Measurements from ENCODE around the gene DENND1A. TPM values are rescaled to one million over a fixed set of nuclear protein-coding genes. Genes with fewer than 3 reads are reported as not detected.

The DENND1A gene
- total and polyA plus RNA-seq, 8 donors, result 4.4 to 109 (median 21.4) TPM

DNA sequence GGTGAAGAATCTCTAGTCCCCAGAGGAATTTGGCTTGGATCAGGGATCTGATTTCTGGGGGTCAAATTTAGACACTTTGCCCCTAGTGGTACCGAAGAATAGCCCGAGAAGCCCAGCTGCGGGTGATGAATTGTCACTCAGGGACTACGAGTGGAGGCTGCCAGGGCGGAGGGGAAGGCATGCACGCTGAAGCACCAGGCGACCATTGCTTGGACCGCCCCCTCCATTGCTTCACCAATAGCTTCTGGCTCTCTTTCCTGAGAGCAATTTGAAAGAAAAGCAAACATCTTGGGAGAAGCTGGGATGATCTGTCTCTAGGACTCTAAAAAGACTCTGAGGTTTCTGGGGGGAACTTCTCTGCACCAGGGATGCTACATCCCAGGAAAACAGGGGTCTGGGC is 436.3 kb downstream of the DENND1A start:
- TF ChIP-seq EP300 (IDR thresholded peaks at IDR 0.05), result no peak
- TF ChIP-seq POLR2A (IDR thresholded peaks at IDR 0.05), result no peak
- no peak for TF ChIP-seq CTCF (IDR thresholded peaks at IDR 0.05)
- no peak for TF ChIP-seq POLR2AphosphoS5 (IDR thresholded peaks at IDR 0.05)
- no peak for DNase-seq
- Histone ChIP-seq H3K27me3 (no peaks in the 10 kb centered on the region), H3K4me3 (no peak overlapping the region), H3K4me1 (no peaks in the 10 kb centered on the region), H3K27ac (no peak overlapping the region), H3K9me3 (no peaks in the 10 kb centered on the region), H3K36me3 (no peaks in the 10 kb centered on the region)
- intact Hi-C loops (cut with DNase I; ENCODE audit: low total_unique reads), result no loop called here
- 82 to 90% (median 83%) methylated on average over 8 of the region's 8 CpGs for WGBS, 5 donors

- no peaks in the 10 kb centered on the region for H3K27me3 ChIP-seq
- DNase-seq, result no peak
- no peaks in the 10 kb centered on the region for H3K9me3 ChIP-seq
- H3K27ac ChIP-seq, result no peak overlapping the region
- no peaks in the 10 kb centered on the region for H3K4me1 ChIP-seq
- intact Hi-C loops (cut with DNase I; ENCODE audit: low total_unique reads), result no loop called here
- 85 to 97% (median 95%) methylated on average over 6 of the region's 6 CpGs for WGBS, 5 donors
- H3K4me3 ChIP-seq, result no peak overlapping the region
- TF ChIP-seq EP300 (IDR thresholded peaks at IDR 0.05), result no peak
- no peaks in the 10 kb centered on the region for H3K36me3 ChIP-seq
These were observed 439.2 kb downstream of the DENND1A start for GRCh38 chr9:123490688-123491087.

DNA sequence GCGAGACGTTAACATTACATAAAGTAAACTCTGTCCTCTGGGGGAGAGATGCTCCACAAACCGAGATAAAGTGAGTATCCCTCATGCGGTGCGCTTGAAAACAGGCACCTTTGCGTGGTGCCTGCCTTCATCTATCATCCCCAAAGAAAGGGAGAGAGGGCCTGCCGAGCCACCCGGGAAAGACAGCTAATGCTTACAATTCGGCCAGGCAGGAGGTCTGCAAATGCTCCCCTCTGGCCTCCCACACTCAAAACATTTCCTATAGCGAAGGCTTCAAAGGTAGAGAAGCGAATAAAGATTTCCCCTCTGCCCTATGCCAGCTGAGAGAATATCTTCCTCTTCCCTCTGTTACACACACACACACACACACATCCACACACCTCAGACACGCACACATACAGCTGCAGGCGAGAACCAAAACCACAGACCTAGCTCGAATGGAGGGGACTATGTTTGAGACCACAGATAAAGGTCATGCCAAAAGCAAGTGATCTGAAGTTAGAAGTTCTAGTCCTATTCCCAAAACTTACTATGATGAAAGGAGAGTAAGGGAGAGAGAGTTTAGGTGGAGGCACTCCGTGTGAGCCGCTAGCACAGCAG is 441.1 kb downstream of the DENND1A start:
- no peak for TF ChIP-seq POLR2AphosphoS5 (IDR thresholded peaks at IDR 0.05)
- no peak for TF ChIP-seq EP300 (IDR thresholded peaks at IDR 0.05)
- no peak for TF ChIP-seq POLR2A (IDR thresholded peaks at IDR 0.05)
- no peak for TF ChIP-seq CTCF (IDR thresholded peaks at IDR 0.05)
- WGBS, 5 donors, result 79 to 86% (median 83%) methylated on average over 16 of the region's 16 CpGs
- Histone ChIP-seq H3K36me3 (no peaks in the 10 kb centered on the region), H3K4me3 (no peak overlapping the region), H3K4me1 (peaks cover 0 to 13% (median 4%) of the 10 kb centered on the region in 4 donors), H3K27ac (no peak overlapping the region), H3K27me3 (no peaks in the 10 kb centered on the region), H3K9me3 (no peaks in the 10 kb centered on the region)
- DNase-seq, result no peak
- intact Hi-C loops (cut with DNase I; ENCODE audit: low total_unique reads), result no loop called here

- TF ChIP-seq POLR2AphosphoS5 (IDR thresholded peaks at IDR 0.05), result no peak
- no peak for TF ChIP-seq CTCF (IDR thresholded peaks at IDR 0.05)
- TF ChIP-seq EP300 (IDR thresholded peaks at IDR 0.05), result no peak
- no peak for TF ChIP-seq POLR2A (IDR thresholded peaks at IDR 0.05)
- peaks cover 0 to 13% (median 4%) of the 10 kb centered on the region in 4 donors for H3K4me1 ChIP-seq
- no peaks in the 10 kb centered on the region for H3K36me3 ChIP-seq
- no peak overlapping the region for H3K27ac ChIP-seq
- no peak overlapping the region for H3K4me3 ChIP-seq
- DNase-seq, result no peak
- H3K9me3 ChIP-seq, result no peaks in the 10 kb centered on the region
- intact Hi-C loops (cut with DNase I; ENCODE audit: low total_unique reads), result no loop called here
- 91 to 98% (median 96%) methylated on average over 5 of the region's 5 CpGs for WGBS, 5 donors
- no peaks in the 10 kb centered on the region for H3K27me3 ChIP-seq
These were observed 441.9 kb downstream of the DENND1A start for GRCh38 chr9:123487944-123488548.

DNA sequence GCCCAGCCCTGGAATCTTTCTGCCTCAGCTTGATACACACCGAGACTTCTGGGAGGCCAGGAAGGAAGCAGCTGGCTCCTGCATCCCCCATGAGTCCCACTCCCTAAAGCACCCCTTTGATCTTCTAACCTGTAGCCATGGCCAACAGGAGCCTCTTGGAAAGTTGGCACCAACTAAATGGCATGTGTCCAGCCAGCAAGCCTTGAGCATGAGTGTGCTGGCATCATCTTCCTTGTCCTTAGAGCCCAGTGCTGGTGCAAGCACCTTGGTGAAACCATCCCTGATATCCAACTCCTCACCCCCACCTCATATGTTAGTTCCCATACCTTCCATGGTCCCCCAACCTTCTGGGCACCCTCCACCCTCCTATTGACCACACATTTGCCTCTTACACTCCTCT is 443.5 kb downstream of the DENND1A start:
- WGBS, 5 donors, result 71 to 97% (median 86%) methylated on average over 1 of the region's 1 CpG
- Histone ChIP-seq H3K27me3 (no peaks in the 10 kb centered on the region), H3K36me3 (no peaks in the 10 kb centered on the region), H3K9me3 (no peaks in the 10 kb centered on the region), H3K4me1 (peaks cover 0 to 13% (median 4%) of the 10 kb centered on the region in 4 donors), H3K27ac (no peak overlapping the region), H3K4me3 (no peak overlapping the region)
- TF ChIP-seq POLR2AphosphoS5 (IDR thresholded peaks at IDR 0.05), result no peak
- no peak for TF ChIP-seq POLR2A (IDR thresholded peaks at IDR 0.05)
- no peak for TF ChIP-seq EP300 (IDR thresholded peaks at IDR 0.05)
- no peak for TF ChIP-seq CTCF (IDR thresholded peaks at IDR 0.05)
- DNase-seq, result no peak
- intact Hi-C loops (cut with DNase I; ENCODE audit: low total_unique reads), result no loop called here
